Hepatocyte (in vitro differentiated cells): ENCODE results near the gene DNAH17. TPM values are rescaled to one million over a fixed set of nuclear protein-coding genes. Genes with fewer than 3 reads are reported as not detected.

Experiments
- DNase-seq: peaks from one replicate; pipeline ENCODE4 v3.0.0-alpha.2; 2016; ENCODE audit warnings: low spot score
- H2AFZ ChIP-seq: fragments of 200-600 bp; sonication (generic); 2 replicates; pipeline ENCODE4 v1.6.0; 2016; ENCODE audit warnings: antibody characterized with exemption, mild to moderate bottlenecking
- H3K27ac ChIP-seq: fragments of 200-600 bp; sonication (generic); 2 replicates; pipeline ENCODE4 v1.5.1; 2016; ENCODE audit warnings: mild to moderate bottlenecking
- H3K27me3 ChIP-seq: fragments of 200-600 bp; sonication (generic); 2 replicates; pipeline ENCODE4 v1.6.1; 2016
- H3K36me3 ChIP-seq: fragments of 200-600 bp; sonication (generic); replicated peaks from 2 replicates; pipeline ENCODE4 v1.5.1; 2016; ENCODE audit warnings: low read depth; ENCODE audit not compliant: insufficient read depth
- H3K4me1 ChIP-seq: fragments of 200-600 bp; sonication (generic); 2 replicates; pipeline ENCODE4 v1.5.1; 2016; ENCODE audit warnings: mild to moderate bottlenecking, moderate library complexity; ENCODE audit not compliant: insufficient read depth
- H3K4me2 ChIP-seq: fragments of 200-600 bp; sonication (generic); 2 replicates; pipeline ENCODE4 v1.6.0; 2016
- H3K4me3 ChIP-seq: fragments of 200-600 bp; sonication (generic); 2 replicates; pipeline ENCODE4 v1.5.1; 2016; ENCODE audit warnings: mild to moderate bottlenecking
- H3K79me2 ChIP-seq: fragments of 200-600 bp; sonication (generic); 2 replicates; pipeline ENCODE4 v1.6.0; 2017; ENCODE audit warnings: mild to moderate bottlenecking
- H3K9me2 ChIP-seq: fragments of 200-600 bp; sonication (generic); replicated peaks from 2 replicates; pipeline ENCODE4 v1.6.0; 2017; ENCODE audit warnings: mild to moderate bottlenecking; ENCODE audit not compliant: insufficient read depth
- H3K9me3 ChIP-seq: fragments of 200-600 bp; sonication (generic); 2 replicates; pipeline ENCODE4 v1.5.1; 2016; ENCODE audit warnings: low read depth, mild to moderate bottlenecking
- H4K20me1 ChIP-seq: fragments of 200-600 bp; sonication (generic); 2 replicates; pipeline ENCODE4 v1.6.0; 2016; ENCODE audit warnings: mild to moderate bottlenecking; ENCODE audit not compliant: insufficient read depth, poor library complexity, severe bottlenecking
- EZH2 ChIP-seq: fragments of 200-600 bp; sonication (generic); IDR thresholded peaks from 2 replicates; pipeline ENCODE4 v1.6.1; 2016; ENCODE audit warnings: antibody characterized with exemption, mild to moderate bottlenecking, borderline replicate concordance
- EZH2phosphoT487 ChIP-seq: fragments of 200-600 bp; sonication (generic); IDR thresholded peaks from one replicate; pipeline ENCODE4 v1.6.1; 2018; ENCODE audit warnings: antibody characterized with exemption, mild to moderate bottlenecking, low read depth, moderate library complexity; ENCODE audit not compliant: unreplicated experiment, severe bottlenecking
- WGBS: methylation state at CpG from one replicate; pipeline ENCODE4 v1.1.6; 2016; ENCODE audit warnings: low lambda C conversion rate; ENCODE audit errors: missing lambda C conversion rate; 5-methylcytosine and 5-hydroxymethylcytosine counted together
- polyA plus RNA-seq: library from polyadenylated mRNA; unstranded; fragments of >200 nt; fragmentation: Nextera tagmentation; extraction: Ambion mirVana; gene quantifications from 2 replicates; pipeline ENCODE4 v1.2.1, GENCODE V29; 2016
- total RNA-seq: library from RNA; depleted of rRNA; stranded (reverse); fragments of >200 nt; gene quantifications from 2 replicates; pipeline ENCODE4 v1.2.3, GENCODE V29; 2014
- TF ChIP-seq, protein P1 (sequence below): fragments of 200-600 bp; sonication (generic); IDR thresholded peaks from 2 replicates; pipeline ENCODE4 v1.5.1; 2016; ENCODE audit warnings: antibody characterized with exemption, mild to moderate bottlenecking; ENCODE audit not compliant: poor library complexity

DNAH17 gene
- total and polyA plus RNA-seq, 2 experiments from 2014 or later = 0.20 to 1.5 TPM

DNA sequence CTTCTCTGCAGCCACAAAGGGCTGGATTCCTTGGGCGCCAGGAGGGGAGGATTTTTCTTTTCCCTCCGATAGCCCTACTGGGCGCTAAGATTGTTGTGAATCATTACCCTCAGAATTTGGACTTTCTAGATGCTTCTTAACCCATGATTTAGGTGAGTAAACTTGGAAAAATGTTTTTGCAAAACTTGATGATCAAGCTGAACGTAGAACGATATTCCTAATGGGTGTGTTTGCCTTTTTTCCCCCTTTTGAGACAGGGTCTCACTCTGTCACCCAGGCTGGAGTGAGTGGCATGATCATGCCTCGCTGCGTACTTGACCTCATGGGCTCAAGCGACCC lies 155.0 kb downstream of the DNAH17 start:
- TF ChIP-seq EZH2 (no peak), EZH2phosphoT487 (no peak)
- TF ChIP-seq, protein P1, sequence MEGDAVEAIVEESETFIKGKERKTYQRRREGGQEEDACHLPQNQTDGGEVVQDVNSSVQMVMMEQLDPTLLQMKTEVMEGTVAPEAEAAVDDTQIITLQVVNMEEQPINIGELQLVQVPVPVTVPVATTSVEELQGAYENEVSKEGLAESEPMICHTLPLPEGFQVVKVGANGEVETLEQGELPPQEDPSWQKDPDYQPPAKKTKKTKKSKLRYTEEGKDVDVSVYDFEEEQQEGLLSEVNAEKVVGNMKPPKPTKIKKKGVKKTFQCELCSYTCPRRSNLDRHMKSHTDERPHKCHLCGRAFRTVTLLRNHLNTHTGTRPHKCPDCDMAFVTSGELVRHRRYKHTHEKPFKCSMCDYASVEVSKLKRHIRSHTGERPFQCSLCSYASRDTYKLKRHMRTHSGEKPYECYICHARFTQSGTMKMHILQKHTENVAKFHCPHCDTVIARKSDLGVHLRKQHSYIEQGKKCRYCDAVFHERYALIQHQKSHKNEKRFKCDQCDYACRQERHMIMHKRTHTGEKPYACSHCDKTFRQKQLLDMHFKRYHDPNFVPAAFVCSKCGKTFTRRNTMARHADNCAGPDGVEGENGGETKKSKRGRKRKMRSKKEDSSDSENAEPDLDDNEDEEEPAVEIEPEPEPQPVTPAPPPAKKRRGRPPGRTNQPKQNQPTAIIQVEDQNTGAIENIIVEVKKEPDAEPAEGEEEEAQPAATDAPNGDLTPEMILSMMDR = no peak
- WGBS = 72% methylated on average over 8 of the region's 8 CpGs
- H3K36me3 ChIP-seq = no peaks in the 10 kb centered on the region
- no peak overlapping the region for H2AFZ ChIP-seq
- H4K20me1 ChIP-seq = no peaks in the 10 kb centered on the region
- H3K27ac ChIP-seq = no peak overlapping the region
- no peaks in the 10 kb centered on the region for H3K27me3 ChIP-seq
- H3K9me3 ChIP-seq = no peaks in the 10 kb centered on the region
- H3K4me1 ChIP-seq = peaks cover 27% of the 10 kb centered on the region
- no peak for DNase-seq
- H3K79me2 ChIP-seq = peaks cover 19% of the 10 kb centered on the region
- no peaks in the 10 kb centered on the region for H3K9me2 ChIP-seq
- H3K4me3 ChIP-seq = no peak overlapping the region
- H3K4me2 ChIP-seq = no peak overlapping the region

DNA sequence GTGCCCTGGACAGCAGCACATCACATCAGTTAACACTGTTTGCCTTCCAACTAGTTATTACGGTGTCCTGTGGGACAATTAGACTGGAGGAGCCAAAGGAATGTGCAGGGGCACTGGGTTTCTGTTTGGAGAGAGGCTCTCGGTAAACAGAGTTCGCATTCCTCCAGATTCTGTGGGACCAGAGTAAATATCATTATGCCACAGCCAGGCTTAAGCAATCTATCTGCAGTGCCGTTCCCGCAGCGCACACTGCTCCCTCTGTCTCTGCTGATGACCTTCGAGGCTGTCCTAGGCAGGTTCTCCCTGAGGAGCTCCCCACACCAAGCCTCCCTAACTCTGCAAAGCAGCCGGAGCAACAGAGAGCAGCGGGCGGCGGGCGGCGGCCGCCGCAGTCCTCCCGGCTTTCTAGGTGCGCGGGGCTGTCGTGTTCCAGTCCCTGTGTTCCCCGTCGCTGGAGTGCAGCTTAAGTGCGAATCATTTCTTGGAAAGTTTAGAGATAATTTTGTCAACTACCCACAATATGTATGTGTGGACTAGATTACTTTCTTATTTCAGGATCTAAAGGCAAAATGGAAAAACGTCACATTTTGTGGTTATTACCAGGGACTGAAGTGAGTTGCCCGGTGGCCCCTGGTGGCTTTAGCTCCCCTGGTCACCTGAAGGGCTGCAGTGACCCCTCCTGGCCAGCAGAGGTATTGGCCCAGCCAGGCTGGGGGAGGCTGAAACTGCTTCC lies 155.5 kb downstream of the DNAH17 start:
- Histone ChIP-seq H3K79me2 (peaks cover 19% of the 10 kb centered on the region), H3K9me2 (no peaks in the 10 kb centered on the region), H3K4me2 (peak overlapping the region; percentile 66), H3K27me3 (no peaks in the 10 kb centered on the region), H3K27ac (peak overlapping the region; percentile 84), H3K36me3 (no peaks in the 10 kb centered on the region), H4K20me1 (no peaks in the 10 kb centered on the region), H2AFZ (no peak overlapping the region), H3K9me3 (no peaks in the 10 kb centered on the region), H3K4me3 (no peak overlapping the region), H3K4me1 (peaks cover 32% of the 10 kb centered on the region)
- TF ChIP-seq EZH2 (no peak), EZH2phosphoT487 (no peak)
- TF ChIP-seq, protein P1 = peak; percentile 98
- 54% methylated on average over 24 of the region's 24 CpGs for WGBS
- peak; percentile 89 for DNase-seq

DNA sequence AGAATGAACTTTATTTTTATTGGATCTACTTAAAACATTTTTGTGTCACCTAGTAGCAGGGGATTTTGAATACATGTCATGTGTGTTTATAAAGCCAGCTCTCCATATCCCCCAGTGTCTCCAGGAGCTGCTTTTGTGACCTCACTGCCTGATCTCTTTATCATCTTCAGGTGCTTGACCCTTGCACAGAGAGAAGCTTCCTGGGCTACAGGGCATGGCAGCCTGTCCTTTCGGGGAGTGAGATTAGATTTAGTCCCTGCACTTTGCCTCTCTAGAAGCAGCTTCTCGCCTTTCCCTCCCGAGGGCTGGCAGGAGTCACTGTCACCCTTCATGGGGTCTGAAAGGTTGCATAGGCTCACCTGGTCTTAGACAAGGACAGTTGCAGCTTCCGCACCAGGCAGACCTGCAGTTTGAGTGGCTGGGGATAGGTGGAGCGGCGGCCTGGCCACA lies 156.1 kb downstream of the DNAH17 start:
- Histone ChIP-seq H3K27me3 (no peaks in the 10 kb centered on the region), H3K4me3 (no peak overlapping the region), H4K20me1 (no peaks in the 10 kb centered on the region), H3K9me2 (no peaks in the 10 kb centered on the region), H2AFZ (no peak overlapping the region), H3K9me3 (no peaks in the 10 kb centered on the region), H3K27ac (peak overlapping the region; percentile 84), H3K4me2 (peak overlapping the region; percentile 66), H3K4me1 (peaks cover 38% of the 10 kb centered on the region), H3K36me3 (no peaks in the 10 kb centered on the region), H3K79me2 (peaks cover 21% of the 10 kb centered on the region)
- TF ChIP-seq, protein P1 = no peak
- TF ChIP-seq EZH2 = no peak
- 55% methylated on average over 6 of the region's 6 CpGs for WGBS
- DNase-seq = no peak
